GM12873 (cell line): Measurements from ENCODE around the gene NME3.
A peak's percentile ranks its signal among the peaks of the same experiment; 100 is the strongest.

ENCODE experiments used
- TF ChIP-seq, protein P1 (sequence below): IDR thresholded peaks from 2 replicates; pipeline ENCODE4 v1.5.1; 2012; ENCODE audit warnings: low read depth, mild to moderate bottlenecking, moderate library complexity, low read length, control low read depth; ENCODE audit not compliant: insufficient read depth; ENCODE audit errors: missing control alignments

NME3 gene

DNA sequence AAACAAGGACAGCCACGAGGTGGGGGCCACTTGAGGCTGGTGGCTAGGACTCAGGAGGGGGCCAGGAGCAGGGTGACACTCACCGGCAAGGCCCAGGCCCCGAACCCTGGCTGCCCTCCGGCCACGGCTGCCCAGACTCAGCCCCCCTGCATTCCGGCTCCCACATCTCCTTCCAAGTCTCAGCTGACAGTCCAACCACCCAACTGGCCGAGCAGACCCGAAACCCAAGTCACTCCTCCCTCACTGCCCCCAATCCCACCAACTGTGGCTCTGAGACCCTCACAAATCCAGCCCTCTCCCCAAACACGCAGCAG, 45.9 kb upstream of the NME3 start:
- TF ChIP-seq, protein P1, sequence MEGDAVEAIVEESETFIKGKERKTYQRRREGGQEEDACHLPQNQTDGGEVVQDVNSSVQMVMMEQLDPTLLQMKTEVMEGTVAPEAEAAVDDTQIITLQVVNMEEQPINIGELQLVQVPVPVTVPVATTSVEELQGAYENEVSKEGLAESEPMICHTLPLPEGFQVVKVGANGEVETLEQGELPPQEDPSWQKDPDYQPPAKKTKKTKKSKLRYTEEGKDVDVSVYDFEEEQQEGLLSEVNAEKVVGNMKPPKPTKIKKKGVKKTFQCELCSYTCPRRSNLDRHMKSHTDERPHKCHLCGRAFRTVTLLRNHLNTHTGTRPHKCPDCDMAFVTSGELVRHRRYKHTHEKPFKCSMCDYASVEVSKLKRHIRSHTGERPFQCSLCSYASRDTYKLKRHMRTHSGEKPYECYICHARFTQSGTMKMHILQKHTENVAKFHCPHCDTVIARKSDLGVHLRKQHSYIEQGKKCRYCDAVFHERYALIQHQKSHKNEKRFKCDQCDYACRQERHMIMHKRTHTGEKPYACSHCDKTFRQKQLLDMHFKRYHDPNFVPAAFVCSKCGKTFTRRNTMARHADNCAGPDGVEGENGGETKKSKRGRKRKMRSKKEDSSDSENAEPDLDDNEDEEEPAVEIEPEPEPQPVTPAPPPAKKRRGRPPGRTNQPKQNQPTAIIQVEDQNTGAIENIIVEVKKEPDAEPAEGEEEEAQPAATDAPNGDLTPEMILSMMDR: no peak

DNA sequence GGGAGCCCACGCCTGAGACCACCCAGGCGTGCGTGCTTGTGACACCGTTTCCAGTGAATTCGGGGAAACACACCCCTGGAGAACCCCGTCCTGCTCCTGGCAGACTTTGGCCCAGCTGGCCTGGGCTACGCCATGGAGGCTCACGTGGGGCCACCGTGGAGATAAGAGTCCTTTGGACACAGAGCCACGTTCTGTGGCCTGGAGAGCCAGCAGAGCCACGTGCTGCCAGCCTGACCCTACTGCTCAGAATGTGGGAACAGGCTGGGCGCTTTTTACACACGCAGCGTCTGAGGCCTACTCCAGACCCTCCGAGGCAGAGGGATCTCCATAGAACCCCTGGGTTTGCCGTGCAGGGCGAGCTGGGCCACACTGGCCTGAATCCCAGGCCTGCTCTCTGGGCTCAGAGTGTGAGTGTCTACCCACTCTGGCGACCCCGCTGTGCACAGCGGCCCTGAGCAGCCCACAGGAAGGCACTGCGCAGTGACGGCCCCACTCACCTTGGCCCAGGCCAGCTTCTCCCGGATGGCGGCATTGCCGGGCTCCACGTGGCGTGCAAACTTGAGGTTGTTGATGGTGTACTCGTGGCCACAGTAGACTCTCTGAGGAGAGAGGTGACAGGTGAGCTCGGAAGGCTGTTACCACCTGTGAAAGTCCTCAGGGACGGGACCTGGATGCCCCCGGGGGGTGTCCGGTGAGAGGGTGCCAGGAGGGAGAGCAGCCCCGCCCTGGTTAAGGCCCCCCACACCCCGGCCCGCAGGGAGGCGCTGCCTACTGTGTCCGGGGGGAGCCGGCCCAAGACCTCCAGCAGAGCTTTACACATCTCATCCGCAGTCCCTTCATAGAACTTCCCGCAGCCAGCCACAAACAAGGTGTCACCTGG, 45.3 kb upstream of the NME3 start:
- TF ChIP-seq, protein P1: no peak

DNA sequence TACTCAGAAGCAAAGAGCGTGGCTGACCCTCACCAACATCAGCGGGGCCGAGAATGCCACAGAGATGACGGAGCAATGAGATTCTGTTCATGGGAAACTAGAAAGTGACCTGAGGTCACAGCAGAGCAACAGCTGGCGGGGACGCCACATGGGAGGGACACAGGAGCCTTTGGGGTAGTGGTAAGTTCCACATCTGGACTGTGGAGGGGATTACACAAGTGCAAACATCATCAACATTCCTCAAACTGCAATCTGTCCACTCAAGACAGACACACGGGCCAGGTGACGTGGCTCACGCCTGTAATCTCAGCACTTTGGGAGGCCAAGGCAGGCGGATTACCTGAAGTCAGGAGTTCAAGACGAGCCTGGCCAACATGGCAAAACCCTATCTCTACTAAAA, 44.1 kb upstream of the NME3 start:
- TF ChIP-seq, protein P1: no peak

GRCh38 chr16:1812732-1813163, 41.4 kb upstream of the NME3 start:
- TF ChIP-seq, protein P1: peak; percentile 26

DNA sequence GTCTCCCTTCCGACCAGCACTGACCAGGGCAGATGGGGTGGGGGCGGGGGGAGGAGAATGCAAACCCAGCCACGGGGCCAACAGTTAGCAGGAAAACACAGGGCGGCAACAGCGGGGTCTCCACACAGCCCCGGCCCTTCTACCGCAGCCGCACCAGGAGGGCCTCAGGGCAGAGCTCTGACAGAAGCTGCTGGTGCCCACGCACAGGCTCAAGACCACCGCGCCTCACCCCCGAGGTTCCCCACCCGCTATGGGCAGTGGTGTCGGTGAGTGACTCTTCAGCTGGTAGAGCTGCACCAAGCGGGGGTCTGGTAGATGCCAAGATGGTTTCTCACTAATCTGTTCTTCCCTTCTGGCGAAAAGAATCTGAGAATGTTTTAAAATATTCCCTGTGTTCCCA, 39.2 kb upstream of the NME3 start:
- TF ChIP-seq, protein P1: no peak

DNA sequence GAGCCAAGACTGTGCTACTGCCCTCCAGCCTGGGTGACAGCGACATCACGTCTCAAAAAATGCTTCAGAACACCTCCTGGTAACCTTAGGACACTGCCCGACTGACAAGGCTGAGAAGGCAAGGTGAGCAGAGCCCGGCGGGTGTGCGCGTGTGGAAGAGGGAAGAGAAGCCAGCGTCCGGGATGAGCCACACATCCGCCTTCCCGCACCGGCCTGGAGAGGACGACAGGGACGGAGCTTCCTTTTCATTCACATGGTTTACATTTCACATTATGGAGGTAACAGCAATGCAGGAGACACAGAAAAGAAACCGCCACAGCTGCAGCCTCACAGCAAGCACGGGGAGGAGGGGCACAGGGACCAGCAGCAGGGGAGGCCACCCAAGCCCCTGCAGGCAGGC, 38.8 kb upstream of the NME3 start:
- TF ChIP-seq, protein P1: no peak

DNA sequence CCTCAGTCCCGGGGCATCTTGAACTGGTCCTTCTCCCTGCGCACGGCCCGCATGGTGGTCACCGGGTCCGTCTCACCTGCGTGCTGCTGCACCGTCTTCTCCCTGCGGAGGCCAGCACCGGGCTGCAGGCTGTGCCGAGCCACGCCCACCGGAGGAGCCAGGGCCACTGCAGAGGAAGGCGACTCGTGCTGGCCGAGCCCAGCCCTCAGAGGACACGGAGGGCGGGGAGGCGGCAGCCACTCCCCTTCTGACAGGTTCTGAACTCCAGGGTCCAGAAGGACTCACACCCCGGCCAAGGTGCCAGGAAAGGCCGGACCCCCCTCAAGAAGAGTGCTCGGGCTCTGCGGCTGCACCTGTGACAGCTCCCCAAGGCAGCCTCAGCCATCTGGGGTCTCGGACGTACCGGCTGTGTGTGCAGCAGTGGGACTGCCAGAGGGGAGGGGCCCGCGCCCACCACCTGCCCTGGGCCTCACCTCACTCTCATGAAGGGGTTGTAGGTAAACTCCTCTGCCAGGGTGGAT, 38.0 kb upstream of the NME3 start:
- TF ChIP-seq, protein P1: no peak
